A549 treated with CORT108297 at 1 μM for 4 hours (cell line): Measurements from ENCODE around the gene SLC16A2. TPM values are rescaled to one million over a fixed set of nuclear protein-coding genes. Genes with fewer than 3 reads are reported as not detected.

Source experiments
- total RNA-seq: library from RNA; stranded (reverse); fragments of 200-300 nt; extraction: Qiagen RNA extraction; gene quantifications from 5 replicates; pipeline ENCODE4 v1.2.3, GENCODE V29; 2022

SLC16A2 gene
- total RNA-seq, result 24.3 to 31.4 TPM (median 25.6 TPM) in 5 replicates

DNA sequence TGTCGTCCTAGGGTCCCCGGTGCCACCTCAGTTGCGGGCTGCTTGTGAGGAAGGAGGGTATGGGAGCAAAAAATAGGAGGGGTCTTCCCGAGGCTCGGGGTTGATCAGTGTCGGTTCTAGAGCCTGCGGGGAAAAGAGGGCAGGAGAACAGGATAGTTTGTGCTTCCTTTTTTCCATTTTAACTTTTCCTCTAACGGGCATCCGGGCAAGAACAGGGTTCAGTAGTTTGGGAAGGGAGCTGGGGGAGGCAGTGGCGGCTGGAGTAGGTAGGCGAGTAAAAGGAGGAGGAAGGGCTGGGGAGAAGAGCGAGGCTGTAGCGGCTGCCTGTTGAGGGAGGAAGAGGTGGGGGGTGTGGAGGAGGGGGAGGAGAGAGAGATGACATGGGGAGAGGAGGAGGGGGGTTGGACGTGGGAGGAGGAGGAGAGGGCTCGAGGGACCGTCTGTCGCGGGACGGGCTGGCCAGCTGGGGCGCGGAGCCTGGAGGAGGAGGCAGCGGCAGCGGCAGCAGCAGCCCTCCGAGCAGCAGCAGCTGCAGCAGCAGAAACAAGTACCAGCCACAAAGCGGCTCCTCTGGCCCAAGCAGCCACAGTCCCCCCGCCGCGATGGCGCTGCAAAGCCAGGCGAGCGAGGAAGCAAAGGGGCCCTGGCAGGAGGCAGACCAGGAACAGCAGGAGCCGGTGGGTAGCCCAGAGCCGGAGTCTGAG is at the start of gene SLC16A2:
Gene SLC16A2, plus strand, starts transcription at position 458 of the 704 bp plus-strand sequence. Its CDS starts 145 bp downstream, at position 603.

Other genes starting within 250 kb of the SLC16A2 start
- gene ZCCHC13, start 117.3 kb upstream of the SLC16A2 start, total RNA-seq, result not detected in 5 replicates
- gene RLIM, start 193.1 kb downstream of the SLC16A2 start, total RNA-seq, result 13.6 to 17.4 TPM (median 15.8 TPM) in 5 replicates